HG03039 (cell line): Measurements from ENCODE around the gene SPATC1L.
"Not testable (repeated sequence)": the region's sequence is repeated elsewhere in the genome, so short reads cannot be mapped to it uniquely, and the experiment has no call there.

ENCODE experiments used
- ATAC-seq: cut with Tn5 transposase; IDR thresholded peaks from one replicate; pipeline ENCODE4 v1.9.1; 2021; ENCODE audit warnings: mild to moderate bottlenecking, moderate library complexity; ENCODE audit not compliant: unreplicated experiment

Gene SPATC1L

GRCh38 chr21:46200877-46201803, 16.9 kb upstream of the SPATC1L start:
- ATAC-seq = not testable (repeated sequence)

- no peak for ATAC-seq
Measured at GRCh38 chr21:46199436-46200373, 15.4 kb upstream of the SPATC1L start.

GRCh38 chr21:46196733-46197132, 12.5 kb upstream of the SPATC1L start:
- ATAC-seq = no peak

- no peak for ATAC-seq
Measured at GRCh38 chr21:46195595-46196195, 11.4 kb upstream of the SPATC1L start.

- no peak for ATAC-seq
Measured at GRCh38 chr21:46194374-46195334, 10.4 kb upstream of the SPATC1L start.

GRCh38 chr21:46193829-46194373, 9.6 kb upstream of the SPATC1L start:
- no peak for ATAC-seq

- ATAC-seq = no peak
Measured at GRCh38 chr21:46191686-46192575, 7.7 kb upstream of the SPATC1L start.

- no peak for ATAC-seq
Measured at GRCh38 chr21:46191257-46191685, 7.0 kb upstream of the SPATC1L start.

GRCh38 chr21:46190491-46191131, 6.4 kb upstream of the SPATC1L start:
- ATAC-seq = no peak

- no peak for ATAC-seq
Measured at GRCh38 chr21:46189959-46190490, 5.8 kb upstream of the SPATC1L start.

GRCh38 chr21:46189213-46189958, 5.1 kb upstream of the SPATC1L start:
- ATAC-seq = no peak

- no peak for ATAC-seq
Measured at GRCh38 chr21:46188226-46189212, 4.3 kb upstream of the SPATC1L start.

- no peak for ATAC-seq
Measured at GRCh38 chr21:46187814-46188213, 3.6 kb upstream of the SPATC1L start.

GRCh38 chr21:46187261-46187660, 3.0 kb upstream of the SPATC1L start:
- no peak for ATAC-seq

- no peak for ATAC-seq
Measured at GRCh38 chr21:46185716-46186115, 1.5 kb upstream of the SPATC1L start.
